ENCODE measurements around the gene IRGC. TPM values are rescaled to one million over a fixed set of nuclear protein-coding genes. Genes with fewer than 3 reads are reported as not detected.
A peak's percentile ranks its signal among the peaks of the same experiment; 100 is the strongest.
"Not testable (repeated sequence)": the region's sequence is repeated elsewhere in the genome, so short reads cannot be mapped to it uniquely, and the experiment has no call there.

The IRGC gene
- total RNA-seq, 1 donor from 2014 or later: not detected

- intact Hi-C loops (cut with DNase I): loop anchor here (10.0 kb wide), 1 partner anchor 72 kb away; no protein-coding TSS in a partner anchor
- ATAC-seq (ENCODE audit: poor library complexity) (no peak), DNase-seq (no peak)
Observed at GRCh38 chr19:43743059-43743458, 27.2 kb downstream of the IRGC start.

GRCh38 chr19:43747557-43748204 lies 31.8 kb downstream of the IRGC start:
- ATAC-seq (ENCODE audit: poor library complexity) (no peak), DNase-seq (no peak)
- intact Hi-C loops (cut with DNase I): loop anchor here (10.0 kb wide), 1 partner anchor 67 kb away; no protein-coding TSS in a partner anchor

GRCh38 chr19:43748205-43748594 lies 32.3 kb downstream of the IRGC start:
- intact Hi-C loops (cut with DNase I): loop anchor here (10.0 kb wide), 1 partner anchor 67 kb away; no protein-coding TSS in a partner anchor
- ATAC-seq (ENCODE audit: poor library complexity) (no peak), DNase-seq (no peak)

GRCh38 chr19:43748685-43749084 lies 32.8 kb downstream of the IRGC start:
- intact Hi-C loops (cut with DNase I): loop anchor here (10.0 kb wide), 1 partner anchor 66 kb away; no protein-coding TSS in a partner anchor
- no peak for ATAC-seq (ENCODE audit: poor library complexity)
- DNase-seq: no peak

GRCh38 chr19:43749152-43749551 lies 33.3 kb downstream of the IRGC start:
- ATAC-seq (ENCODE audit: poor library complexity) (no peak), DNase-seq (no peak)
- intact Hi-C loops (cut with DNase I): loop anchor here (10.0 kb wide), 1 partner anchor 66 kb away; no protein-coding TSS in a partner anchor

- intact Hi-C loops (cut with DNase I): loop anchor here (10.0 kb wide), 1 partner anchor 65 kb away; no protein-coding TSS in a partner anchor
- no peak for ATAC-seq (ENCODE audit: poor library complexity)
- DNase-seq: no peak
Observed at GRCh38 chr19:43749898-43750297, 34.0 kb downstream of the IRGC start.

GRCh38 chr19:43751466-43752220 lies 35.8 kb downstream of the IRGC start:
- intact Hi-C loops (cut with DNase I): no loop called here
- ATAC-seq (ENCODE audit: poor library complexity): no peak
- DNase-seq: no peak

- intact Hi-C loops (cut with DNase I): no loop called here
- DNase-seq (no peak), ATAC-seq (ENCODE audit: poor library complexity) (no peak)
Observed at GRCh38 chr19:43752287-43752875, 36.5 kb downstream of the IRGC start.

- DNase-seq (no peak), ATAC-seq (ENCODE audit: poor library complexity) (no peak)
- intact Hi-C loops (cut with DNase I): no loop called here
Observed at GRCh38 chr19:43754253-43754502, 38.3 kb downstream of the IRGC start.

GRCh38 chr19:43754503-43755255 lies 38.8 kb downstream of the IRGC start, which contains the start of gene SMG9:
TSS of gene SMG9 (minus strand) at chr19:43754962. CDS start at chr19:43750741, 4,221 bp downstream.
- DNase-seq (peak; percentile 99), ATAC-seq (ENCODE audit: poor library complexity) (peak; percentile 97)
- intact Hi-C loops (cut with DNase I): no loop called here

GRCh38 chr19:43755256-43755801 lies 39.5 kb downstream of the IRGC start:
- peak; percentile 82 for ATAC-seq (ENCODE audit: poor library complexity)
- peak; percentile 90 for DNase-seq
- intact Hi-C loops (cut with DNase I): no loop called here

GRCh38 chr19:43759515-43759914 lies 43.6 kb downstream of the IRGC start:
- ATAC-seq (ENCODE audit: poor library complexity) (no peak), DNase-seq (no peak)
- intact Hi-C loops (cut with DNase I): no loop called here

- intact Hi-C loops (cut with DNase I): no loop called here
- DNase-seq (no peak), ATAC-seq (ENCODE audit: poor library complexity) (no peak)
Observed at GRCh38 chr19:43760941-43761340, 45.1 kb downstream of the IRGC start.

- intact Hi-C loops (cut with DNase I): no loop called here
- ATAC-seq (ENCODE audit: poor library complexity): no peak
- no peak for DNase-seq
Observed at GRCh38 chr19:43762814-43763213, 46.9 kb downstream of the IRGC start.

- intact Hi-C loops (cut with DNase I): no loop called here
- no peak for DNase-seq
- ATAC-seq (ENCODE audit: poor library complexity): no peak
Observed at GRCh38 chr19:43763473-43763939, 47.6 kb downstream of the IRGC start.

- ATAC-seq (ENCODE audit: poor library complexity); intact Hi-C loops (cut with DNase I); DNase-seq: not testable (repeated sequence)
Observed at GRCh38 chr19:43764684-43765083, 48.8 kb downstream of the IRGC start.

GRCh38 chr19:43765109-43765876 lies 49.4 kb downstream of the IRGC start:
- intact Hi-C loops (cut with DNase I): no loop called here
- DNase-seq: peak; percentile 61
- ATAC-seq (ENCODE audit: poor library complexity): peak; percentile 57

GRCh38 chr19:43766755-43767043 lies 50.8 kb downstream of the IRGC start:
- no peak for DNase-seq
- no peak for ATAC-seq (ENCODE audit: poor library complexity)
- intact Hi-C loops (cut with DNase I): no loop called here

Measured in Right ventricle myocardium superior (tissue), 1 donor.